ENCODE data around the gene SYCP2. TPM values are rescaled to one million over a fixed set of nuclear protein-coding genes. Genes with fewer than 3 reads are reported as not detected.

Gene SYCP2
- total and polyA plus RNA-seq, 2 donors (not counting 1 experiment from before 2014, with no cell fraction given), result 0.77 to 1.2 TPM

DNA sequence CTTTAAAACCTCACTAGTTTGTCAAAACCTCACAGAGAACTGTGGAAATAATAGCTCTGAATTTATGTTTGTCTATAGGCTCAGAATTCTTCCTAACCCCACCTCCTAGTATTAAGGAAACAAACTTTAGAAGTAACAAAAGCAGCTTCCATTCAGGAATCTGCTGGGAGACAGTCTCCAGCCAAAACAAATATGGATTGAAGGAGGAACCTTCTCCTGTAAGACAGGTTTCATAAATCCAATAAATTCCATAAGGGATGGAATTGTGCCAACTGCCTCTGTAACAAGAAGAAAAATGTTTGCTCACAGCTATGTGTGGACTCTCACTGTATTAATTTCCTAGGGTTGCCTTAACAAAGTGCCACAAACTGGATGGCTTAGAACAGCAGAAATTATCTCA is 7.5 kb downstream of the SYCP2 start:
- no peak overlapping the region for H2AFZ ChIP-seq (ENCODE audit: low read length)
- DNase-seq (ENCODE audit: low read depth in 2 of 2), result no peak
- no peaks in the 10 kb centered on the region for H3K27me3 ChIP-seq (ENCODE audit: control insufficient read depth, insufficient read depth, low read length)

GRCh38 chr20:59925359-59925758 is 8.1 kb downstream of the SYCP2 start:
- Histone ChIP-seq H3K27me3 (ENCODE audit: control insufficient read depth, insufficient read depth, low read length) (no peaks in the 10 kb centered on the region), H3K79me2 (ENCODE audit: control insufficient read depth, insufficient read depth, low read length) (no peaks in the 10 kb centered on the region), H3K4me3 (replicated peaks in 1 of 4; ENCODE audit: control extremely low read depth in 1 of 4, insufficient read depth in 1 of 4, low read depth in 3 of 4, low read length in 4 of 4) (no peak overlapping the region), H3K27ac (ENCODE audit: insufficient read depth, low read length) (no peak overlapping the region), H3K9me3 (ENCODE audit: control insufficient read depth, insufficient read depth, low read depth, low read length) (no peaks in the 10 kb centered on the region), H3K9ac (ENCODE audit: insufficient read depth, low read length) (no peak overlapping the region), H4K20me1 (ENCODE audit: control insufficient read depth, extremely low read depth, insufficient read depth, low read length) (no peaks in the 10 kb centered on the region), H3K4me2 (ENCODE audit: extremely low read depth, insufficient read depth, low read length) (no peak overlapping the region), H2AFZ (ENCODE audit: low read length) (no peak overlapping the region), H3K36me3 (ENCODE audit: control insufficient read depth, insufficient read depth, low read length) (no peaks in the 10 kb centered on the region), H3K4me1 (ENCODE audit: control insufficient read depth, extremely low read depth, insufficient read depth, low read length) (no peaks in the 10 kb centered on the region)
- DNase-seq (ENCODE audit: low read depth in 2 of 2), result no peak
- TF ChIP-seq EZH2 (IDR thresholded peaks at IDR 0.05; ENCODE audit: low read length, missing control alignments) (no peak), CTCF (conservative IDR thresholded peaks at IDR 0.05 in 1 of 2, IDR thresholded peaks at IDR 0.05 in 1 of 2; ENCODE audit: low read depth in 1 of 2, low read length in 2 of 2) (no peak)

More for the DNA sequence above, 7.5 kb downstream of the SYCP2 start:
- no peaks in the 10 kb centered on the region for H3K9me3 ChIP-seq (ENCODE audit: control insufficient read depth, insufficient read depth, low read depth, low read length)
- H4K20me1 ChIP-seq (ENCODE audit: control insufficient read depth, extremely low read depth, insufficient read depth, low read length), result no peaks in the 10 kb centered on the region
- no peaks in the 10 kb centered on the region for H3K36me3 ChIP-seq (ENCODE audit: control insufficient read depth, insufficient read depth, low read length)
- no peak overlapping the region for H3K4me2 ChIP-seq (ENCODE audit: extremely low read depth, insufficient read depth, low read length)
- no peak overlapping the region for H3K4me3 ChIP-seq (replicated peaks in 1 of 4; ENCODE audit: control extremely low read depth in 1 of 4, insufficient read depth in 1 of 4, low read depth in 3 of 4, low read length in 4 of 4)
- H3K79me2 ChIP-seq (ENCODE audit: control insufficient read depth, insufficient read depth, low read length), result no peaks in the 10 kb centered on the region
- H3K27ac ChIP-seq (ENCODE audit: insufficient read depth, low read length), result no peak overlapping the region
- no peak for TF ChIP-seq EZH2 (IDR thresholded peaks at IDR 0.05; ENCODE audit: low read length, missing control alignments)
- TF ChIP-seq CTCF (conservative IDR thresholded peaks at IDR 0.05 in 1 of 2, IDR thresholded peaks at IDR 0.05 in 1 of 2; ENCODE audit: low read depth in 1 of 2, low read length in 2 of 2), result no peak
- H3K4me1 ChIP-seq (ENCODE audit: control insufficient read depth, extremely low read depth, insufficient read depth, low read length), result no peaks in the 10 kb centered on the region
- no peak overlapping the region for H3K9ac ChIP-seq (ENCODE audit: insufficient read depth, low read length)

DNA sequence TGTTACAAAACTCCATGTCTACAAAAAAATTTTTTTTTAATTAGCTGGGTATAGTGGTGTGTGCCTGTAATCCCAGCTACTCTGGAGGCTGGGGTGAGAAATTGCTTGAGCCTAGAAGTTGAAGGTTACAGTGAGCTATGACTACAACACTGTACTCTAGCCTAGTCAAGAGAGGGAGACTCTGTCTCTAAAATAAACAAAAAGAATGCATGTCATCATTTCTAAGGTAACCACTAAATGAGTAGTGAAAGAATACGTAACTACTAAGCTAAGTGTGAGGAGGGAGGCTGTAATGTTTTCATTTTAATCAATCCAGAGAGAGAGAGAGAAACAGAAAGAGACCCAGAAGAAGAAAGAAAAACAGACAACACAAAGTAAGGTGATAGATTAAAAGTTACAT is 9.9 kb downstream of the SYCP2 start:
- H3K9ac ChIP-seq (ENCODE audit: insufficient read depth, low read length), result no peak overlapping the region
- no peaks in the 10 kb centered on the region for H3K79me2 ChIP-seq (ENCODE audit: control insufficient read depth, insufficient read depth, low read length)
- TF ChIP-seq EZH2 (IDR thresholded peaks at IDR 0.05; ENCODE audit: low read length, missing control alignments), result no peak
- TF ChIP-seq CTCF (conservative IDR thresholded peaks at IDR 0.05 in 1 of 2, IDR thresholded peaks at IDR 0.05 in 1 of 2; ENCODE audit: low read depth in 1 of 2, low read length in 2 of 2), result no peak
- H3K4me3 ChIP-seq (replicated peaks in 1 of 4; ENCODE audit: control extremely low read depth in 1 of 4, insufficient read depth in 1 of 4, low read depth in 3 of 4, low read length in 4 of 4), result no peak overlapping the region
- H3K4me2 ChIP-seq (ENCODE audit: extremely low read depth, insufficient read depth, low read length), result no peak overlapping the region
- no peaks in the 10 kb centered on the region for H3K27me3 ChIP-seq (ENCODE audit: control insufficient read depth, insufficient read depth, low read length)
- H2AFZ ChIP-seq (ENCODE audit: low read length), result no peak overlapping the region
- DNase-seq (ENCODE audit: low read depth in 2 of 2), result no peak
- H3K36me3 ChIP-seq (ENCODE audit: control insufficient read depth, insufficient read depth, low read length), result no peaks in the 10 kb centered on the region
- H3K9me3 ChIP-seq (ENCODE audit: control insufficient read depth, insufficient read depth, low read depth, low read length), result no peaks in the 10 kb centered on the region
- no peaks in the 10 kb centered on the region for H3K4me1 ChIP-seq (ENCODE audit: control insufficient read depth, extremely low read depth, insufficient read depth, low read length)
- no peak overlapping the region for H3K27ac ChIP-seq (ENCODE audit: insufficient read depth, low read length)
- no peaks in the 10 kb centered on the region for H4K20me1 ChIP-seq (ENCODE audit: control insufficient read depth, extremely low read depth, insufficient read depth, low read length)

Measured in fibroblast of lung (primary cell).